Activated CD8-positive, alpha-beta memory T cell treated with anti-CD3 and anti-CD28 coated beads, Interleukin-2, amount 50 U/mL, for 1 hour (primary cell): Measurements from ENCODE around the gene C16orf96.

ENCODE experiments used
- DNase-seq: peaks from one replicate; pipeline ENCODE4 v3.0.0-alpha.2; 2020; ENCODE audit errors: extremely low read depth

The C16orf96 gene

GRCh38 chr16:4616047-4616811 is 60.1 kb downstream of the C16orf96 start:
- peak; percentile 99 for DNase-seq

DNA sequence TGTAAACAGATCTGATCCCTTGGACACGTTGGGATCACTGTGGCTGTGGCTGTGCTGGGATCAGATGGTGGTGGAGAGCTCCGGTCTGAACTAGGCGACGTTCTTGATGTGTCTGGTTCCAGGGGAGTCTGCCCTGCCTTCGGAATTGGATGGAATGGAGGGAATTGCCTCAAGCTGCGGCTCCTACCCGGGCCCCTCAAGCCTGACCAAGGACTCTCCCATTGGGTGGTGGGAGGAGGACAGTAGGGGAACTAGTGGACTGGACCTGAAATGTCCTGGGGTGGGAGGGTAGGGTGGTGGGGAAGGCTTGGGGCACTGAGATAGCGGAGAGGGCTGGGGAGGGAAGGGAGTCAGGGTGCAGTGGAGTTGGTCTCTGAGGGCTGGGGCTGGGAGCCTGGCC is 61.7 kb downstream of the C16orf96 start:
- DNase-seq: no peak

DNA sequence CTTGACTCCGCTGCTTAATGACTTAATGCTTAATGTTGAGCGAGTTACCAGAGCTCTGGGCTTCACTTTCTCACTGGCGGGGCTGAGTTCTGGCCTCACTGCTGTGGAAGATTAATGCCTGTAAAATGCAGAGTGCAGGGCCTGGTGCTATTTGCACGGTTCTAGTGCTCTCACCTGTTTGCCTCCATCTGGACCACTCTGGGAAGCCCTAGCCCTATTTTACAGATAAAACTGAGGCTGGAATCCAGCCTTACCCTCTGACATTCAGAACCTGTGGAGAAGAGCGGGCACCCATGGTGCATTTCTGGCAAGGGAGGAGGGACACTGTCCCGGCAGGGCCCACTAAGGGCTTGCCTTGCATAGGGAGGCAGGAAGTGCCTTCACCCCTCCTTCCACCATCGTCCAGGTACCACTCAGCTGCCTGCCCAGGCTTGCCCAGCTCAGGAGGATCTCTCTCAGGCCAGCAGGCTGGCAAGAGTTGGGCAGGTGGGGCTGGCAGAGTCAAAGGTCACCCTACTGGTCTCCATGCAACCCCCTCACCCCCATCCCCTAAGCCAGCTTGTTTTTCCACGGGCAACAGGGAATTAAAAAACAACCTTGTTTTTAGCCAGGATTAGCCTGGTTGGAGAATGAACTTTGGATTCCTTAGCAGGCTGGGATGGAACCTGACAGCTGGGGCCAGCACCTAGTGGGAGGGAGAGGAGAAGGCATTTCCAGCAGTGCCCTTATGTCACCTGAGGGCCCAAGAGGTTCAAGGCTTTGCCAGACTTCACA is 62.7 kb downstream of the C16orf96 start:
- no peak for DNase-seq

GRCh38 chr16:4623593-4623992 is 67.5 kb downstream of the C16orf96 start:
- DNase-seq: no peak

DNA sequence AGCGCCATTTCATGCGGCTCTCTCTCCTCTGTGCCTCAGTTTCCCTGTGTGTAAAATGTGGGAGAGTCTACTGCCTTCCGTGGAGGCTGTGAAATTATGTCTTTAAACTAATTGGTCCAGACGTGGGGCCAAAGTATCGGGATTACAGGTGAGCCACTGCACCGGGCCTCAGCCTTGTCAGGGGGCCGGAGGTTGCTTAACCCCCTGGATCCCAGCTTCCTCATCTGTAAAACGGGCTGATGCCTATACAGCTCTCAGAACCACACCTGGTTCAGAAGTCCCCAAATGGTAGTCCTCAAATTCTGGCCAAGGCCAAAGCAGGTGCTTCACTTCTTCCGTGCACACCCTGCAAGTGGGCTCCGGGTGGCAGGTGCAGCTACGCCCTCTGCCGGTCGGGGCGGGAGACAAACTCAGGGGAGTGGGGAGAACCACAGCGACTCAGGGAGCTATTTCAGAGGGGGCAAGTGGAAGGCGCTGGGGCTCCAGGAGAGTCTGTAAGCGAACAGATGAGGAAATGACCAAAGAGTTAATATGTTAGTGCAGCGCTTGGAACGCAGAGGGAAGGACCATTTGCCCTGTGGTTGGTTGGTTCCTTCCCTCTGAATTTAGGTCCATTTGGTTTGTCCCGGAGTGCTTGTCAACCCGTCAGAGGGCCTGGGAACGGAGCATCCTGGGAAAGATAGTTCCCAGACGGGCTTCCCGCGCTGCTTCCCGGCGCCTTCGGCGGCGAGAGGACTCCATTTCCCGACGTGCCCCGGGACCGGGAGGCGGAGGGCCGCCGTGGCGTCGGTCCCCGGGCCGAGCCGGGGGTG is 68.1 kb downstream of the C16orf96 start, which contains the start of gene MGRN1:
TSS of gene MGRN1 (plus strand) at position 812 of the 812 bp plus-strand sequence. CDS start 135 bp downstream, outside the sequence.
- DNase-seq: peak; percentile 78

GRCh38 chr16:4624827-4625559 is 68.9 kb downstream of the C16orf96 start:
- no peak for DNase-seq

DNA sequence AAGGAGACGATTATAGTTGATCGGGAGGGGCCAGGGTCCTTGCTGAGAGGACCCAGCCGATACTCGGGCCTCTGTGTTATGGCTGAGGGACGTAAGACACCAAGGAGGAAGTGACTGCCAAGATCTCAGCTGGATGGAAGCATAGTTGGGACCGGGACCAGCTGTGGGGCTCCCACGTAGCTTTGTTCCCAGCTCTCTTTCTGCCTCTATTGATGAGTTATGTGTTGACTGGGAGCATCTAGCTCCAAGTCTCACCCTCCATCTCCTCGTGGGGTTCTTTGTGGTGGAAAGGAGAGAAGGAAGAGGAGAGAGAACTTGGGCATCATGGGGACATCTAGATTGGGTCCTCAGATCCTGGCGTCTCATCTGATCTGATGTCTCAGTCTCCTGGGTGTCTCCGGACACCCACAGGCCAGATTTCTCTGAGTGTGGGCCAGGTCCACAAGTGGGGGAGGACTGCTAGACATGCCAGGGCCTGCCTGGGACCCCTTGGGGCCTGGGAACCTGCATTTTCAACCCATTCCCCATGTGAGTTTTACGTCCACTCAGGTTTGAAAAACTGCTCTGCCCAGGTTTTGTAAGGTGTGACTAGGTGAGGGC is 69.5 kb downstream of the C16orf96 start:
- no peak for DNase-seq

GRCh38 chr16:4626396-4626795 is 70.3 kb downstream of the C16orf96 start:
- no peak for DNase-seq

GRCh38 chr16:4628283-4628682 is 72.1 kb downstream of the C16orf96 start:
- no peak for DNase-seq

GRCh38 chr16:4631444-4631843 is 75.3 kb downstream of the C16orf96 start:
- no peak for DNase-seq

- no peak for DNase-seq
Observed at GRCh38 chr16:4633910-4634635, 77.9 kb downstream of the C16orf96 start.

DNA sequence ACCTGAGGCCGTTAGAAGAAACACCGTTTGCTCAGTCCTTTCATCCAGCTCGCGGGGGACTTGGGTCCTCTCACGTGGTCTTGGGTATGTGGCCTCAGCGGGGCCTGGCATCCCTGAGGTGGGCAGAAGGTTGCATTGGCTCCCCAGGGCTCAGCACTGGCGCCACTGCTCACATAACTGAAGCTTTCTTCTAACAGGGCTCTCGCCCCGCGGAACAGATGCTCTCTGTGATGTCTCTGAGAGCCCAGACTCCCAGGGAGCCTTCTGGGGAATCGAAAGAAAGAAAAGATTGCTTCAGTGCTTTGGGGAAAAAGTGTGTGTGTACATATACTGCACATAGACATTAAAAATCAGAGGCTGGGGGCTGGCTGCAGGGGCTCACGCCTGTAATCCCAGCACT is 78.6 kb downstream of the C16orf96 start:
- no peak for DNase-seq

DNA sequence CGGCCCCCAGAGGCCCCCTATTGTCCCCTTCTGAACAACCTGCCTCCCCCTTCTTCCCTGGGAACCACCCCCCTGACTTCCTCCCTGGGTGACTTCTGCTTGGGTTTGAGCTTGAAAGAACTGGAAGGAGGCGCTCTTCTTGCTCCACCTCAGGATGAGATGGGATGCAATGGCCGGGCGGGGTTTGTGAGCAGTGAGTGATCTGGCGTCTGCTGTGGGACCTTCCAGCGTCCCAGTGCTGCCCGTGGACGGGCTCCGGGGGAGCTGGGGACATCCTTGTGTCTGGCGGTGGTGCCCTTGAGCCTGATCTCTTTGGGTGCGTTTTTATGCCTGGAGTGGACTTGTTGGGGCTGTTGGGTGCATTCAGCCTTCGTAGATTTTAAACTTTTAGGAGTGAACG is 80.1 kb downstream of the C16orf96 start:
- no peak for DNase-seq

- DNase-seq: no peak
Observed at GRCh38 chr16:4637501-4638166, 81.5 kb downstream of the C16orf96 start.

- no peak for DNase-seq
Observed at GRCh38 chr16:4639899-4640509, 83.9 kb downstream of the C16orf96 start.

- DNase-seq: no peak
Observed at GRCh38 chr16:4640572-4641305, 84.6 kb downstream of the C16orf96 start.

GRCh38 chr16:4641306-4641687 is 85.2 kb downstream of the C16orf96 start:
- DNase-seq: no peak

- DNase-seq: no peak
Observed at GRCh38 chr16:4641895-4642294, 85.8 kb downstream of the C16orf96 start.
